K562 (cell line): ENCODE measurements around the gene PCMTD2. TPM values are rescaled to one million over a fixed set of nuclear protein-coding genes. Genes with fewer than 3 reads are reported as not detected.
A peak's percentile ranks its signal among the peaks of the same experiment; 100 is the strongest.

Source experiments
- ATAC-seq: fragments of 200-7000 bp; cut with Tn5 transposase; 3 replicates; pipeline ENCODE4 v1.9.1; 2020; ENCODE audit warnings: moderate library complexity
- BruUV-seq: library from RNA; stranded (reverse); fragments of 400-500 nt; replicated peaks from 2 replicates; lab custom pipeline; 2021; lab: Mats Ljungman, UMichigan
- CTCF ChIA-PET: fragments of 300-600 bp; formaldehyde crosslinking; extraction: SDS; loops from one replicate; lab custom pipeline; 2021; ENCODE audit warnings: low intra/inter-chr PET ratio; lab: Yijun Ruan, JAX
- POLR2A ChIA-PET: fragments of 300-600, 350-650 bp; sonication (Branson Sonifier 250); formaldehyde crosslinking; extraction: SDS; loops from one replicate; lab custom pipeline; 2021; ENCODE audit warnings: antibody characterized with exemption, inconsistent platforms; lab: Yijun Ruan, JAX
- DNase-seq, 4 experiments: peaks; one replicate each; pipeline versions ENCODE4 v3.0.0 to v3.0.0-alpha.2; 2011 to 2018; ENCODE audit warnings: low spot score in 3 of 4, mixed read lengths in 3 of 4; ENCODE audit errors: extremely low read depth in 1 of 4
- FAIRE-seq: peaks from 2 replicates; lab custom pipeline; 2011; peaks lifted over from hg19 to GRCh38; lab: Jason Lieb, UNC
- H2AFZ ChIP-seq: 2 replicates; pipeline ENCODE4 v1.6.0; 2011; ENCODE audit warnings: low read depth, low read length, control low read depth, inconsistent platforms
- H3K27ac ChIP-seq: fragments of 200-600 bp; 3 replicates; pipeline ENCODE4 v1.8.0; 2011; ENCODE audit warnings: low read depth, mild to moderate bottlenecking, control low read depth, inconsistent platforms, low read length, moderate library complexity, mixed read lengths; ENCODE audit errors: extremely low read depth
- H3K27me3 ChIP-seq, 2 experiments: fragments of 300-600 bp in 1 of 2; 2 replicates in 1 of 2; 3 replicates in 1 of 2; pipeline versions ENCODE4 v1.6.0 to v1.8.0; 2011; ENCODE audit warnings: inconsistent platforms in 2 of 2, low read length in 2 of 2, mild to moderate bottlenecking in 1 of 2, mixed read lengths in 1 of 2, moderate library complexity in 1 of 2; ENCODE audit not compliant: control insufficient read depth in 2 of 2, insufficient read depth in 2 of 2
- H3K36me3 ChIP-seq: fragments of 300-600 bp; 3 replicates; pipeline ENCODE4 v1.8.0; 2011; ENCODE audit warnings: mild to moderate bottlenecking, low read length, inconsistent platforms; ENCODE audit not compliant: control insufficient read depth, insufficient read depth
- H3K4me1 ChIP-seq, 2 experiments: fragments of 200-600 bp in 1 of 2; replicated peaks in 1 of 2; 2 replicates in 1 of 2; 3 replicates in 1 of 2; pipeline versions ENCODE4 v1.5.1 to v1.8.0; 2011; ENCODE audit warnings: inconsistent platforms in 2 of 2, low read length in 2 of 2, mild to moderate bottlenecking in 1 of 2, mixed read lengths in 1 of 2, moderate library complexity in 1 of 2; ENCODE audit not compliant: control insufficient read depth in 2 of 2, insufficient read depth in 2 of 2
- H3K4me2 ChIP-seq: 2 replicates; pipeline ENCODE4 v1.6.1; 2011; ENCODE audit warnings: low read length, control low read depth, inconsistent platforms, mixed read lengths; ENCODE audit not compliant: insufficient read depth
- H3K4me3 ChIP-seq: fragments of 200-600 bp; sonication (generic), shearing (Covaris generic); 2 replicates; pipeline ENCODE4 v1.5.1; 2016; ENCODE audit warnings: control low read depth, inconsistent platforms
- H3K79me2 ChIP-seq: fragments of 200-600 bp; 3 replicates; pipeline ENCODE4 v1.8.0; 2011; ENCODE audit warnings: low read length, inconsistent platforms; ENCODE audit not compliant: control insufficient read depth, insufficient read depth
- H3K9ac ChIP-seq, 2 experiments: 2 replicates each; pipeline versions ENCODE4 v1.6.0 to v1.6.1; 2011; ENCODE audit warnings: low read depth in 2 of 2, low read length in 2 of 2, control low read depth in 1 of 2, inconsistent platforms in 1 of 2, mild to moderate bottlenecking in 1 of 2, mixed read lengths in 1 of 2; ENCODE audit not compliant: insufficient read depth in 1 of 2
- H3K9me1 ChIP-seq: one replicate; pipeline ENCODE4 v1.6.0; 2011; ENCODE audit warnings: inconsistent platforms, mild to moderate bottlenecking, low read length, moderate library complexity; ENCODE audit not compliant: control insufficient read depth, insufficient read depth
- H3K9me3 ChIP-seq: replicated peaks from 2 replicates; pipeline ENCODE4 v1.5.1; 2011; ENCODE audit warnings: low read depth, low read length, inconsistent platforms; ENCODE audit not compliant: control insufficient read depth, insufficient read depth
- H4K20me1 ChIP-seq: replicated peaks from 2 replicates; pipeline ENCODE4 v1.6.1; 2011; ENCODE audit warnings: low read length, inconsistent platforms, mixed read lengths; ENCODE audit not compliant: control insufficient read depth, insufficient read depth
- BHLHE40 ChIP-seq: IDR thresholded peaks from 2 replicates; pipeline ENCODE4 v1.6.1; 2011; ENCODE audit warnings: low read length, improper control_type of control experiment
- CHD2 ChIP-seq: IDR thresholded peaks from 2 replicates; pipeline ENCODE4 v1.6.1; 2011; ENCODE audit warnings: low read depth, low read length
- DMBX1 ChIP-seq: fragments of 250-450 bp; sonication (Bioruptor Pico); IDR thresholded peaks from 2 replicates; pipeline ENCODE4 v1.8.0; 2022; ENCODE audit warnings: inconsistent platforms, mild to moderate bottlenecking, moderate library complexity, borderline replicate concordance
- GABPA ChIP-seq: fragments of 200-800 bp; sonication (Bioruptor generic); conservative IDR thresholded peaks from 2 replicates; pipeline ENCODE4 v1.6.1; 2016; ENCODE audit warnings: low read depth, missing genetic modification characterization, missing compliant biosample characterization
- GTF2F1 ChIP-seq: IDR thresholded peaks from 2 replicates; pipeline ENCODE4 v1.6.1; 2011; ENCODE audit warnings: low read depth, low read length, improper control_type of control experiment
- USF2 ChIP-seq: sonication (generic); formaldehyde crosslinking; IDR thresholded peaks from 2 replicates; pipeline ENCODE4 v1.5.0; 2020; ENCODE audit warnings: missing genetic modification reagents
- ZMIZ1 ChIP-seq, 2 experiments: fragments of 150-350 bp in 1 of 2; IDR thresholded peaks; 2 replicates each; pipeline ENCODE4 v1.6.1; 2012 to 2016; ENCODE audit warnings: low read depth in 2 of 2, low read length in 2 of 2, mild to moderate bottlenecking in 1 of 2, moderate library complexity in 1 of 2
- WGBS: fragments of 100-300 bp; shearing (Covaris generic); methylation state at CpG from one replicate; pipeline ENCODE4 v1.1.6; 2016; ENCODE audit warnings: low coverage, mixed read lengths; ENCODE audit not compliant: insufficient coverage; ENCODE audit errors: missing lambda C conversion rate; 5-methylcytosine and 5-hydroxymethylcytosine counted together
- in situ Hi-C: fragments of 300-500 bp; cut with MboI; formaldehyde crosslinking; loops from 4 replicates; pipeline ENCODE4 v1.15.0; 2018; ENCODE audit warnings: inconsistent platforms, mixed read lengths
- intact Hi-C: fragments of 100-400 bp; cut with micrococcal nuclease; formaldehyde crosslinking; loops from 2 replicates; pipeline ENCODE4 v1.14.2; 2022
- polyA plus RNA-seq, 8 experiments: library from polyadenylated mRNA; depleted of rRNA in 4 of 8; stranded (reverse) in 5 of 8; unstranded in 3 of 8; fragments of >200 nt; fragmentation: Nextera tagmentation in 2 of 8; fragmentation: Illumina TruSeq in 1 of 8; extraction: Ambion mirVana in 2 of 8; extraction: Trizol in 1 of 8; gene quantifications; 2 replicates each; pipeline versions ENCODE4 v1.2.1 to v1.2.3, GENCODE V29; 2011 to 2014; ENCODE audit warnings: inconsistent platforms in 1 of 8, missing spikeins in 1 of 8
- total RNA-seq, 7 experiments: library from RNA; depleted of rRNA in 6 of 7; stranded (reverse); fragments of >200 nt in 6 of 7; fragmentation: Illumina TruSeq in 2 of 7; extraction: Trizol in 2 of 7; gene quantifications; 2 replicates each; pipeline versions ENCODE4 v1.2.1 to v1.2.3, GENCODE V29; 2011 to 2021; ENCODE audit warnings: low replicate concordance in 1 of 7

Gene PCMTD2
- total and polyA plus RNA-seq, 9 of the 15 experiments (the other 6 are each of a cell fraction or from before 2014, with no cell fraction given) = 11.3 to 49.3 (median 28.4) TPM

- POLR2A ChIA-PET = interaction anchor here (0.7 to 1.6 kb wide), 6 partner anchors 9 to 15 kb away, joined by 3 to 7 read pairs (median 4); no protein-coding TSS in a partner anchor
- in situ Hi-C loops = no loop called here
These were observed 43.5 kb upstream of the PCMTD2 start for GRCh38 chr20:64211874-64212658.

More at GRCh38 chr20:64211874-64212658, 43.5 kb upstream of the PCMTD2 start:
- CTCF ChIA-PET = no interaction called here
- H3K36me3 ChIP-seq = no peaks in the 10 kb centered on the region
- no peak for TF ChIP-seq GTF2F1
- no peak for TF ChIP-seq DMBX1 (CRISPR knock-in tag)
- peak; percentile 36; the same call in 1 of the 2 replicates for TF ChIP-seq USF2 (CRISPR knock-in tag)
- no peak for TF ChIP-seq ZMIZ1 (IDR thresholded peaks at IDR 0.05; ENCODE audit: low read depth in 2 of 2, low read length in 2 of 2)
- no peak for TF ChIP-seq CHD2
- no peak for TF ChIP-seq GABPA
- TF ChIP-seq BHLHE40 = peak; percentile 42; the same call in 1 of the 2 replicates
- H3K4me2 ChIP-seq = no peak overlapping the region
- peaks cover 3 to 25% of the 10 kb centered on the region in 2 experiments; a peak in 4 of 5 replicates for H3K4me1 ChIP-seq
- intact Hi-C loops = no loop called here
- BruUV-seq = no TSS peak
- H3K9me1 ChIP-seq = no peaks in the 10 kb centered on the region
- H3K9me3 ChIP-seq = no peaks in the 10 kb centered on the region
- H3K27me3 ChIP-seq = peaks cover 46 to 80% of the 10 kb centered on the region in 2 experiments
- 16% methylated on average over 7 of the region's 21 CpGs for WGBS
- peaks cover 20% of the 10 kb centered on the region for H4K20me1 ChIP-seq
- no peak overlapping the region for H3K4me3 ChIP-seq
- FAIRE-seq (no peak), ATAC-seq (no peak), DNase-seq (no peak)
- no peak overlapping the region for H2AFZ ChIP-seq
- no peak overlapping the region for H3K27ac ChIP-seq
- no peaks in the 10 kb centered on the region for H3K79me2 ChIP-seq
- H3K9ac ChIP-seq = no peak overlapping the region
